ENCODE results near the gene B3GLCT.

DNA sequence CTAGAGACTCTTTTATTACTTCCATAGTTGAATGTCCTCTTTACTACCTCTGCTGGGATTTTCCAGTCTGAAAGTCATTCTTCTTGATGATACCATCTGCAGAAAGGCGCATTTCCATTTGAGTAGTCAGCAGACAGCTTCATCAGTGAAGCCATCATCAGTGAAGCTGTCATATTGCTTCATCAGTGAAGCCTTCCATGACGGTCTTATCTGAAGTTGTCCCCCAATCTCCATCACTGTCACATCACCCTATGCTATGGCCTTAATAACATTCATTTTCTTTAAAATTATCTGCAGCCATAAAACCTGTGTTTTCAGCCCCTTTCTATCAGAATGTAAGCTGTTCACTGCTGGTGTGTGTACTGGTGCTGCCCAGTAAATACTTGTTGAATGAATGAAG lies 151.6 kb downstream of the B3GLCT start:
- TF ChIP-seq, protein P1, sequence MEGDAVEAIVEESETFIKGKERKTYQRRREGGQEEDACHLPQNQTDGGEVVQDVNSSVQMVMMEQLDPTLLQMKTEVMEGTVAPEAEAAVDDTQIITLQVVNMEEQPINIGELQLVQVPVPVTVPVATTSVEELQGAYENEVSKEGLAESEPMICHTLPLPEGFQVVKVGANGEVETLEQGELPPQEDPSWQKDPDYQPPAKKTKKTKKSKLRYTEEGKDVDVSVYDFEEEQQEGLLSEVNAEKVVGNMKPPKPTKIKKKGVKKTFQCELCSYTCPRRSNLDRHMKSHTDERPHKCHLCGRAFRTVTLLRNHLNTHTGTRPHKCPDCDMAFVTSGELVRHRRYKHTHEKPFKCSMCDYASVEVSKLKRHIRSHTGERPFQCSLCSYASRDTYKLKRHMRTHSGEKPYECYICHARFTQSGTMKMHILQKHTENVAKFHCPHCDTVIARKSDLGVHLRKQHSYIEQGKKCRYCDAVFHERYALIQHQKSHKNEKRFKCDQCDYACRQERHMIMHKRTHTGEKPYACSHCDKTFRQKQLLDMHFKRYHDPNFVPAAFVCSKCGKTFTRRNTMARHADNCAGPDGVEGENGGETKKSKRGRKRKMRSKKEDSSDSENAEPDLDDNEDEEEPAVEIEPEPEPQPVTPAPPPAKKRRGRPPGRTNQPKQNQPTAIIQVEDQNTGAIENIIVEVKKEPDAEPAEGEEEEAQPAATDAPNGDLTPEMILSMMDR (IDR thresholded peaks at IDR 0.05): no peak
- no peak for TF ChIP-seq EP300 (IDR thresholded peaks at IDR 0.05; ENCODE audit: low read depth)
